Thyroid gland (tissue), 4 donors: Measurements from ENCODE around the gene PGS1.

Experiments
- POLR2A ChIP-seq, 2 donors: fragments of 450-650 bp; IDR thresholded peaks; one replicate each; pipeline ENCODE4 v1.6.1; 2017; ENCODE audit warnings: antibody characterized with exemption in 2 of 2, mild to moderate bottlenecking in 2 of 2, moderate library complexity in 1 of 2
- TF ChIP-seq, protein P1 (sequence below), 6 experiments: fragments of 200-600 bp in 3 of 6; fragments of 450-650 bp in 3 of 6; sonication (generic) in 3 of 6; IDR thresholded peaks; one replicate each; pipeline ENCODE4 v1.5.1; 2016 to 2019; ENCODE audit warnings: antibody characterized with exemption in 6 of 6, mild to moderate bottlenecking in 2 of 6, inconsistent platforms in 1 of 6, moderate library complexity in 1 of 6

DNA sequence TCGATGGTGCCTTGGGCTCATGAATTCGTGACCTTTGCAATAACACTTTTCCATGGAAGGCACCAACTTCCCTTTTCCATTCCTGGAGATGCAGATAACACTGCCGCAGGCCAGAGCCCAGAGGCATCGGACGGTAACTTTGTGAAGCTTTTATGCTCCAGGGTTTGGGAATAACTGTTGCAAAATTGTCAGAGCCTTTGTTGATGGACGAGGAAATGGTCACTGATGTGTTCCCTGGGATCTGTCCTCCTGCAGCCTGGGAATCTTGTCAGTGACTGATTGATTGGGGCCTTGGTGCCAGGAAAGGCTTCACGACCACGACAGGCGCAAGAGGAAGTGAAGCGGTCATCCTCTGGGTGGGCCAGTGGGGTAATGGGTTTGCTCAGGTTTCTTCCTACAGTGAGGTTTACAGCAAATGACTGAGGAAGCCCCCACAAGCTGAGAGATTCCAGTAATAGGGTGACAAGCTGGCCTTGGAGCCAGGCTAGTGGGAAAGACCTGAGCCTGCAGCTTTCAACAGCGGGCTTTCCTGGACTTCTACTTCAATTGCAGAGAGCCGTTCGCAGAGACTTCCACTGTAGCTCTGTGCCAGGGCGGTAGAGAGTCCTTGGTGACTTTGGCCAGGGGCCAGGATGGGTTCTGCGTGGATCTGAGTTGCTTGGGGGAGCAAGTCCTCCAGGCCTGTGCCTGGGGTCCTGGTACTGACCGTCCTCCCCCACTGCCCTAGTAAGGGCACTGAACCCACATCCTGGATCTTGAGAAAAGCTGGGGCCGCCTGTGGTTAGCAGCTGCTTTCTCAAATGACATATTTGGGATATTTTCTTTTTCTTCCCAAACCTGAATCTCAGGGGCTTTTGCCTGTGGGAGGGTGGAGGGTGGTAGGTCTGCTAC is 37.6 kb downstream of the PGS1 start:
- TF ChIP-seq, protein P1, sequence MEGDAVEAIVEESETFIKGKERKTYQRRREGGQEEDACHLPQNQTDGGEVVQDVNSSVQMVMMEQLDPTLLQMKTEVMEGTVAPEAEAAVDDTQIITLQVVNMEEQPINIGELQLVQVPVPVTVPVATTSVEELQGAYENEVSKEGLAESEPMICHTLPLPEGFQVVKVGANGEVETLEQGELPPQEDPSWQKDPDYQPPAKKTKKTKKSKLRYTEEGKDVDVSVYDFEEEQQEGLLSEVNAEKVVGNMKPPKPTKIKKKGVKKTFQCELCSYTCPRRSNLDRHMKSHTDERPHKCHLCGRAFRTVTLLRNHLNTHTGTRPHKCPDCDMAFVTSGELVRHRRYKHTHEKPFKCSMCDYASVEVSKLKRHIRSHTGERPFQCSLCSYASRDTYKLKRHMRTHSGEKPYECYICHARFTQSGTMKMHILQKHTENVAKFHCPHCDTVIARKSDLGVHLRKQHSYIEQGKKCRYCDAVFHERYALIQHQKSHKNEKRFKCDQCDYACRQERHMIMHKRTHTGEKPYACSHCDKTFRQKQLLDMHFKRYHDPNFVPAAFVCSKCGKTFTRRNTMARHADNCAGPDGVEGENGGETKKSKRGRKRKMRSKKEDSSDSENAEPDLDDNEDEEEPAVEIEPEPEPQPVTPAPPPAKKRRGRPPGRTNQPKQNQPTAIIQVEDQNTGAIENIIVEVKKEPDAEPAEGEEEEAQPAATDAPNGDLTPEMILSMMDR (IDR thresholded peaks at IDR 0.05) = no peak
- TF ChIP-seq POLR2A (IDR thresholded peaks at IDR 0.05) = no peak
